ENCODE data around the gene MEIOC. TPM values are rescaled to one million over a fixed set of nuclear protein-coding genes. Genes with fewer than 3 reads are reported as not detected.
"Not testable (repeated sequence)": the region's sequence is repeated elsewhere in the genome, so short reads cannot be mapped to it uniquely, and the experiment has no call there.

MEIOC gene
- total RNA-seq, 1 experiment from 2014 or later = 5.0 TPM

GRCh38 chr17:44677136-44677535, 20.9 kb downstream of the MEIOC start:
- Mint-ChIP-seq H3K27me3 (ENCODE audit: low read depth) (no peaks in the 10 kb centered on the region), H3K4me1 (no peaks in the 10 kb centered on the region), H3K36me3 (peaks cover 18% of the 10 kb centered on the region; the same call in 1 of the 2 replicates), H3K4me3 (no peak overlapping the region), H3K9me3 (no peaks in the 10 kb centered on the region), H3K27ac (no peak overlapping the region)
- DNase-seq (ENCODE audit: low spot score) = no peak
- ATAC-seq = no peak
- CTCF ChIA-PET = no interaction called here
- POLR2A ChIA-PET = no interaction called here
- TF ChIP-seq MXD4 (CRISPR knock-in tag; IDR thresholded peaks at IDR 0.05; ENCODE audit: borderline replicate concordance) (no peak), HMGXB4 (CRISPR knock-in tag; IDR thresholded peaks at IDR 0.05) (no peak), ZNF317 (CRISPR knock-in tag; IDR thresholded peaks at IDR 0.05; ENCODE audit: borderline replicate concordance, low read depth) (no peak), CDX4 (CRISPR knock-in tag; IDR thresholded peaks at IDR 0.05; ENCODE audit: borderline replicate concordance) (no peak), ZNF219 (CRISPR knock-in tag; IDR thresholded peaks at IDR 0.05; ENCODE audit: borderline replicate concordance) (no peak), NFYB (CRISPR knock-in tag; conservative IDR thresholded peaks at IDR 0.05; ENCODE audit: low read depth) (no peak)
- TF ChIP-seq, protein P1, sequence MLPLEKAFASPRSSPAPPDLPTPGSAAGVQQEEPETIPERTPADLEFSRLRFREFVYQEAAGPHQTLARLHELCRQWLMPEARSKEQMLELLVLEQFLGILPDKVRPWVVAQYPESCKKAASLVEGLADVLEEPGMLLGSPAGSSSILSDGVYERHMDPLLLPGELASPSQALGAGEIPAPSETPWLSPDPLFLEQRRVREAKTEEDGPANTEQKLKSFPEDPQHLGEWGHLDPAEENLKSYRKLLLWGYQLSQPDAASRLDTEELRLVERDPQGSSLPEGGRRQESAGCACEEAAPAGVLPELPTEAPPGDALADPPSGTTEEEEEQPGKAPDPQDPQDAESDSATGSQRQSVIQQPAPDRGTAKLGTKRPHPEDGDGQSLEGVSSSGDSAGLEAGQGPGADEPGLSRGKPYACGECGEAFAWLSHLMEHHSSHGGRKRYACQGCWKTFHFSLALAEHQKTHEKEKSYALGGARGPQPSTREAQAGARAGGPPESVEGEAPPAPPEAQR (CRISPR knock-in tag; IDR thresholded peaks at IDR 0.05) = no peak

- H3K4me1 Mint-ChIP-seq; H3K4me3 Mint-ChIP-seq; POLR2A ChIA-PET; ATAC-seq; H3K9me3 Mint-ChIP-seq; DNase-seq (ENCODE audit: low spot score); H3K27ac Mint-ChIP-seq; H3K27me3 Mint-ChIP-seq (ENCODE audit: low read depth): not testable (repeated sequence)
- CTCF ChIA-PET = interaction anchor here (1.5 kb wide), 1 partner anchor 27 kb away, joined by 3 read pairs; the partner anchor contains the start of gene MEIOC
- H3K36me3 Mint-ChIP-seq = peaks cover 26% of the 10 kb centered on the region
Measured at GRCh38 chr17:44683303-44683702, 27.0 kb downstream of the MEIOC start.

DNA sequence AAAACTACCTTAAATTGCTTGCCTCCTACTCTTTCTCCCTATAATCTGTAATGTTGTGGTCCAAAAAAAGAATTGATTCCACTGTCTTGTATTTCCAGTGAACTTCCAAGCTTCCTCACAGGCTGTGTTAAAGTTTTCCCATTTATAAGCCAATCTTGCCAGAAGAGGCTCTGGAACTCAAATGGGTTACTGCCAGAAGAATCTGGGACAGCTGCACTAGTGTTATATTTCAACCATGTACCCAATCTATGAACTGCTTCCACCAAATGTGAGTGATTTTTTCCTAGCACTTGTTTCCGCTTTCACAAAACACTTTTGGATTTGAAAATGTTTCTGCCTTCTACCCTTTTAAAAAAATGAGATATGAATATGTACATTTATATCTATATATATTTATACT, 31.5 kb downstream of the MEIOC start:
- H3K27ac Mint-ChIP-seq = no peak overlapping the region
- ATAC-seq (no peak), DNase-seq (ENCODE audit: low spot score) (no peak)
- TF ChIP-seq ZNF219 (CRISPR knock-in tag; IDR thresholded peaks at IDR 0.05; ENCODE audit: borderline replicate concordance) (no peak), PRRX2 (CRISPR knock-in tag; IDR thresholded peaks at IDR 0.05) (no peak), ZNF512 (CRISPR knock-in tag; IDR thresholded peaks at IDR 0.05; ENCODE audit: borderline replicate concordance) (no peak), ZNF138 (CRISPR knock-in tag; conservative IDR thresholded peaks at IDR 0.05) (no peak), CDX4 (CRISPR knock-in tag; IDR thresholded peaks at IDR 0.05; ENCODE audit: borderline replicate concordance) (no peak), GRHL2 (CRISPR knock-in tag; IDR thresholded peaks at IDR 0.05; ENCODE audit: insufficient replicate concordance, severe bottlenecking) (no peak), SMAD3 (CRISPR knock-in tag; IDR thresholded peaks at IDR 0.05; ENCODE audit: borderline replicate concordance) (no peak), ATF3 (CRISPR knock-in tag; conservative IDR thresholded peaks at IDR 0.05) (no peak), PRDM15 (CRISPR knock-in tag; IDR thresholded peaks at IDR 0.05) (no peak)
- TF ChIP-seq, protein P2, sequence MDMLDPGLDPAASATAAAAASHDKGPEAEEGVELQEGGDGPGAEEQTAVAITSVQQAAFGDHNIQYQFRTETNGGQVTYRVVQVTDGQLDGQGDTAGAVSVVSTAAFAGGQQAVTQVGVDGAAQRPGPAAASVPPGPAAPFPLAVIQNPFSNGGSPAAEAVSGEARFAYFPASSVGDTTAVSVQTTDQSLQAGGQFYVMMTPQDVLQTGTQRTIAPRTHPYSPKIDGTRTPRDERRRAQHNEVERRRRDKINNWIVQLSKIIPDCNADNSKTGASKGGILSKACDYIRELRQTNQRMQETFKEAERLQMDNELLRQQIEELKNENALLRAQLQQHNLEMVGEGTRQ (CRISPR knock-in tag; IDR thresholded peaks at IDR 0.05) = no peak
- peaks cover 13% of the 10 kb centered on the region for H3K36me3 Mint-ChIP-seq
- peaks cover 16% of the 10 kb centered on the region for H3K4me1 Mint-ChIP-seq
- H3K27me3 Mint-ChIP-seq (ENCODE audit: low read depth) = no peaks in the 10 kb centered on the region
- ChIA-PET CTCF (interaction anchor here (0.8 kb wide), 1 partner anchor 164 kb away, joined by 3 read pairs; no protein-coding TSS in a partner anchor), POLR2A (no interaction called here)
- no peaks in the 10 kb centered on the region for H3K9me3 Mint-ChIP-seq
- H3K4me3 Mint-ChIP-seq = no peak overlapping the region

Data from WTC11 (cell line).